Ramos (cell line): ENCODE measurements around the gene CCDC74A.
"Not testable (repeated sequence)": the region's sequence is repeated elsewhere in the genome, so short reads cannot be mapped to it uniquely, and the experiment has no call there.

Source experiments
- in situ Hi-C: fragments of 300-500 bp; cut with MboI; formaldehyde crosslinking; loops from one replicate; pipeline ENCODE4 v1.14.3; 2022; ENCODE audit warnings: low sequenced_read_pairs; ENCODE audit not compliant: unreplicated experiment

CCDC74A gene

DNA sequence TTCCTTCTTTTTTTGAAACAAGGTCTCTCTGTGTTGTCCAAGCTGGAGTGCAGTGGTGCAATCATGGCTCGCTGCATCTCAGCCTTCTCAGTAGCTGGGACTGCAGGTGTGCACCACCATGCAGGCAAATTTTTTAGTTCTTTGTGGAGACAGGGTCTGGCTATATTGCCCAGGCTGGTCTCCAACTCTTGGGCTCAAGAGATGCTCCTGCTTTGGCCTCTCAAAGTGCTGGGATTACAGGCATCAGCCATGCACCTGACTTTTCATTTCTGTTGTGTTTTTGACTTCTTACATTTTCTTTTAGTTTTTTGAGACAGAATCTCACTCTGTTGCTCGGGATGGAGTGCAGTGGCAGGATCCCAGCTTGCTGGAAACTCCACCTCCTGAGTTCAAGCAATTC lies 2.4 kb upstream of the CCDC74A start:
- in situ Hi-C loops = not testable (repeated sequence)

DNA sequence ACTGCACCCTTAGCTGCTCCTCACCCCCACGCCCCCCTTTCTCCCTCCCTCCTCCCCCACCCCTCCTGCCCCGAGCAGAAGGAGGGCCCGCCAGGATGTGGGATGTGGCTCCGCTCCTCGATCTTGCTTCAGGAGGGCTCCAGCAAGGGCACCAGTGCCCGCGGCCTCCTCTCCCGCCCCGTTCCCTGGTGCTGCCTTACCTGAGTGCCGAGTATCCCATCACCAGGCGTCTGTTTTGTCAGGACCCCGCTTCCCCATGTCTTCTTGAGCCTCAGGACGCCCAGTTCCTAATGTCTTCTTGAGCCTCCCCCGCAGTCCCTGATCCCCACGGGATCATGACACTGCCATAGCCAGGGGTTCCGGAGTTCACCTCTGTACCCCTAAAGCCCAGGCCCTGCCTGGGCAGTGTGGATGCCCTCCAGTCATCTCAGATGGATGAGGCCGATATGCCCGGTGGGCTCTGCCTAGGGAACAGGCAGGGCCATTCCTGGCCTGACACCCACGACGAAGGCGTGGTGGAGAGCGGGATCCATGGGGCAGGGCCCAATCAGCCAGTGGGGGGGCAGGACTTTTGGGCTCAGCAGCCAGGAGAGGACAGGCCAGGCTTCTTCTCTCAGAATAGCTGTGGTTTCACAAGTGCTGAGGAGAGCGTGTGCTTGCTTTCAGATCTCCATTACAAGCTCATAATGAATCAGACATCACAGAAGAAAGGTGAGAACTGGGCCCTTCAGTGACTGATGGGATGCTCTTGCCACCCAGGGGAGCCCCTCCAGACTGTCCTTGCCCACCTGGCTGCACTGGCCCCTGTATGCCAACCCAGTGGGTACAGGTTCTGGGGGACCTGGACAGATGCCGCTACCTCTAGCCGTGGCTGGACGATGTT lies 1.5 kb downstream of the CCDC74A start:
- in situ Hi-C loops = not testable (repeated sequence)

DNA sequence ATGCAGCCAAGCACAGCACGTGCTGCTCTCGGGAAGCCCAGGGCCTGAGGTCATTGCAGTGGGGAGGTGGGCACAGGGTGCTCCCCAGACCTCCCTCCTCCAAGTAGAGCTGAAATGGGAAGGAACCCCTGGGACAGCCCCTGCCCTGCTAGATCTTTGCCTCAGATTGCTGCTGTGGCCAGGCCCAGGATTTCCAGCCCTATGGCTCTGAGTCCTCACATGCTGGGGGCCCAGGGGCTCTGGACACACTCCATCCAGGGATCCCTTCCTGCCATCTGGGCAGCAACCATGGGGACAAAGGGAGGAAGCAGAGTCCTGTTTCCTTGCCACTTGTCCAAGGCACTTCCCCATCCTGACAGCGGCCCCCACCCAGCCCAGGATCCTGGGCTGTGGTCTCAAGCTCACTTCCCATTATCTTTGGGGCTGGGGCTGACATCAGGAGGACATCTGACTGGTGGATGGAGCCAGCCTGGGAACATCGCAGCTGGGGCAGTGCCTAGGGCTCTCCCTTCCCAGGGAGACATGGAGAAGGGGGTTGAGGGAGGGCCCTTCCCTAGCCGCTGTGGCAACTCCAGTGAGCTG lies 2.3 kb downstream of the CCDC74A start:
- in situ Hi-C loops = not testable (repeated sequence)

DNA sequence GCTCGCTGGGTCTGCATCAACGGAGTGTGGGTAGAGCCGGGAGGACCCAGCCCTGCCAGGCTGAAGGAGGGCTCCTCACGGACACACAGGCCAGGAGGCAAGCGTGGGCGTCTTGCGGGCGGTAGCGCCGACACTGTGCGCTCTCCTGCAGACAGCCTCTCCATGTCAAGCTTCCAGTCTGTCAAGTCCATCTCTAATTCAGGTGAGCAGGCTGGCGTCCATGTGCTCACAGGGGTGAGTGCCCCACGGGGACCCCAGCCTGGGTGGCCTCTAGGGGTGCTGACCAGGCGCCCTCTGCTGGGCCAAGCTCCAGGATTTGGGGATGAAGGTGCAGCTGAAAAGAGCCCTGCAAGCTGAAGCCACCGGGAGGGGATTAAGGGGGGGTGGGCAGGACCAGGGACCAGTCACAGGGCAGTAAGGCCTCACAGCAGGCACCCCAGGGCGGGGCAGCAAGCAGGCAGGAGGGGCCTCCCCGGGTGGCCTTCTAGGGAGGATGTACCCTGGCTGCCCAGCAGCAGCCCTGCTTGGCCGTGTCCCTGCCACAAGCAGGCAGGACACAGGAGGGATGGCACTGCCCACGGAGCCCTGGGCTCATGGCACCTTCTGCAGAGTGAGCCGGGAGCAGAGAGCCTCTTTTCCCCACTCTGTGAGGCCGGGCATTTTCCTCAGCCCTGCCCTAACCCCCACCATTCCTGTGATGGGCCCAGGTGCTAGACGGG lies 3.1 kb downstream of the CCDC74A start:
- in situ Hi-C loops = not testable (repeated sequence)

DNA sequence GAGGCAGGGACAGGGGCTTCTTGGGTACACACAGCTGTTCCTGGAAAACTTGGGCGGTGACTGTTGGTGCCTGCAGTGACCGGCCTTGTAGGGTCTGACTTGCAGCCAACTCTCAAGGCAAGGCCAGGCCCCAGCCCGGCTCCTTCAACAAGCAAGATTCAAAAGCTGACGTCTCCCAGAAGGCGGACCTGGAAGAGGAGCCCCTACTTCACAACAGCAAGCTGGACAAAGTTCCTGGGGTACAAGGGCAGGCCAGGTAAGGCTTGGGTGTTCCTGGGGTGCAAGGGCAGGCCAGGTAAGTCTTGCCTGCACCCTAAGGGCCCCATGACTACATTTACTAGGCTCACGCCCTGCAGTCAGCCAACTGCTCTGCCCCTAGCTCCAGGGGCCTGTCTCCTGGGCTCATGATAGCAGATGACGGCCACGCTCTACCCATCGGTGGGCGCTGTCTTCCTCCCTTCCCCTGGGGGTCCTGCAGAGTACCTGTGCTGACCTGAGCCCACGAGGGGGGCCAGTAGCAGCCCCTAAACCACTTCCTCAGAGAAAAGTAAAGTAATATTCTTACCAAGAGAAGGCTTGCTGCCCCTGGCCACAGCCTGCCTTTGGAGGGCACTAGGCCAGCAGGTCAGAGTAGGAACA lies 4.0 kb downstream of the CCDC74A start:
- in situ Hi-C loops = not testable (repeated sequence)

DNA sequence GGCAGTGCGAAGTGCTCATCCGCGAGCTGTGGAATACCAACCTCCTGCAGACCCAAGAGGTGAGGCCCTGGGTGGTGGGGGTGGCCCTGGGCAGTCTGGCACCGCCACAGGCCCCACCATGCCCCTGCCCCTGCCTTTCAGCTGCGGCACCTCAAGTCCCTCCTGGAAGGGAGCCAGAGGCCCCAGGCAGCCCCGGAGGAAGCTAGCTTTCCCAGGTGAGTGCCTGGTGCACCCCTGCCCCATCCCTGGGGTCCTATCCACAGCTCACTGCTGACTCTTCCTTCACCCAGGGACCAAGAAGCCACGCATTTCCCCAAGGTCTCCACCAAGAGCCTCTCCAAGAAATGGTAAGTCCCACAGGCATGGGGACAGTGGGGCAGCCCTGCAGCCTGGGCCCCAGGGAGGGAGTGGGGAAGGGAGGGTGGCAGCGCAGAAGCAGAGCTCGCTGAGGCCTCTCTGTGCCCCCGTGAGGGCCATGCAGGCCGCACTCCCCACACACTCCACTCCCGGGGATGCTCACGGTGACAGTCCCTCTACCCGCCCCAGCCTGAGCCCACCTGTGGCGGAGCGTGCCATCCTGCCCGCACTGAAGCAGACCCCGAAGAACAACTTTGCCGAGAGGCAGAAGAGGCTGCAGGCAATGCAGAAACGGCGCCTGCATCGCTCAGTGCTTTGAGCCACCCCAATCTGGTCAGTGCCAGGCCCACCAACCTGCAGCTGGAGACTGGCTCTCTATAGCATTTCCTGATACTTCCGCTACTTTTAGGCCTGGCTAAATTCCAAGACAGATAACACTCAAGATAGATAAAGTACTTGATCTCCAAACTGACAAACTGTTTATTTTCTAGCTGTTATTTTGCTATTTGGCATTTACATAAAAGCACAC lies 5.3 kb downstream of the CCDC74A start:
- in situ Hi-C loops = not testable (repeated sequence)

- in situ Hi-C loops = not testable (repeated sequence)
Observed at GRCh38 chr2:131533609-131534316, 6.1 kb downstream of the CCDC74A start.

DNA sequence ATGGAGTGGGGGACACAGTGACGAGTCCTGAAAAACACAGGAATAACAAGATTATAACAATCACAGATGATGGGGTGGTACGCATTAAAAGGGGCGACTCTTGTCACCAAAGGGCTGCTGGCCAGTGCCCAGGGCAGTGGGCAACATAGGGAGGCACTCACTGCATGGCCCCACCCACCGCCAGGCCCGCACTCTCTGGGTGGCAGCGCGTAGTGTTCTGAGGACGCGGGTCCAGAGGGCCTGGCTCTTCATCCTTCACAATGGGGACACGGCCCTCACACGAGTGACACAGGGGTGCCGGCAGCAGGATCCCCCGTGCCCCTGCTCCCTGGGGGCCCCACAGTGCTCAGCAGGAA lies 6.6 kb downstream of the CCDC74A start:
- in situ Hi-C loops = not testable (repeated sequence)

DNA sequence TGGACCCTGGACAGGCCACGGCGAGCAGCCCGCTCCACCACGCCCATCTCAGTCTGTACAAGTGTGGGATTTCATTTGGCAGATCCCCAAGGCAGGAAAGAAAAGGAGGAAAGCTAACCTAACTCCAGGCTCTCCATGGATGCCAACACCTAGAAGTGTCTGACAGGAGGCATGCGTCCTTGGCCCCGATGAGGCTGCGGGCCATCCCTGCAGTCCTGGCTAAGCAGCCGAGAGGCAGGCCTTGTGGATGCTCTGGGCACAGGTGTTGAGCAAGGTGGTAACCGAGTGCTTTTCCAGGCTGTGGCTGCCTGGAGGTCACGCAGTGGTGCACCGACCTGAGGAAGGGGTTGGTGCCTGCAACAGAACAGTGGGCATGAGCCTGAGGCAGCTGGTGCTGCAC lies 7.3 kb downstream of the CCDC74A start:
- in situ Hi-C loops = not testable (repeated sequence)

DNA sequence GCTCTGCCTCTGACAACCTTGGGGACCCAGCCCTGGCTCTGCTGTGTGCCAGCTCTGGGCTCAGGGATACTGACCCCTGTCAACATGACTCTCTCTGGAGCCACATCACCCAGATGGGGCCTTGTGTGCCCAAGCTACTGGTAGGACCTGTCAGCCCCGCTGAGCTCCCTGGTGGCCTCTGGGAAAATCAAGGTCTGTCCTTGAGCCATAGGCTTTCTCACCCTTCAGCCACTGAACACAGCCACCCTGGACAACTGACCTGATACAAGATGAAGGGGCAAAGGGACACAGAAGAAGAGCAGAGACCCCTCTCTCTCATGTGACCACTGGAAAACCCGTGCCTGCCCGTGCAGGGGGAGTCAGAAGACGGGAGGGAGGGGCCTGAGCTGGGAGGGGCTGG lies 7.8 kb downstream of the CCDC74A start:
- in situ Hi-C loops = no loop called here

DNA sequence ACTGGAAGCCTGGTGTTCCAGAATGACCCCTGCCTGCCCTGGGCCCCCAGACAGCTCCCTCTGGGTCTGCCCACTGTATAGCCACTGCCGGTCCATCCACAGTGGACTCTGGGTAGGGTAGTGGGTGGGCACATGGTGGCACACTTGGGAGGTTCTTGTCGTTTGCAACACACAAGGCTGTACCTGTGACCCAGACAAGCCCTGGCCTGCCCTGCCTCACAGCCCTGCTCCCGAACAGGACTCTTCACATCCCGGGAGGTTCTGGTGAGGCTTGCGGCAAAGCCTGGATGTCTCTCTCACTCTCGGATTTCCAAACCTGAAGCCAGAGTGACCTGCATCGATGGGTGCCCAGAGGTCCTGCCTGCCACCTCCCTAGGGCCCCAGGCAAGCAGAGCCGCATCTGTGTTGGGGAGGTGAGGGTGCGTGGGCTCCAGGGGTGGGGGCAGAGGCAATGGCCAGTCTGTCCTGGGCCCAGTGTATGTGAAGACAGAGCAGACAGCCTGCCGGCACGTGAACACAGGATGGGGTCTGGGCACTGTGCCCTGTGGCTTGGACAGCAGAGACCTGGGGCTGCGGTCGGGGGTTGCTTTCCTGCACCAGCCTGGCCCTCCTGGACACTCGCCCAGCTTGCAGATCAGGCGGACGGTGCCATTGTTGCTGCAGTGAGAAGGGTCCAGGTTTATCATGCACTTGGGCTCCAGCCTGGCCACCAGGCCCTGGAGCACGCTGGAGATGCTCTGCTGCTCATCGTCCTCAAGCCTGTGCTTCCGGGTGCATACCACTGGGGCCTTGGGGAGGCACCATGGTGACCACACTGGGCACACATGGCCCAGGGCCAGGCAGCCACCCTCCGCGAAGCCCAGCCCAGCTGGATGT lies 8.5 kb downstream of the CCDC74A start:
- in situ Hi-C loops = not testable (repeated sequence)

DNA sequence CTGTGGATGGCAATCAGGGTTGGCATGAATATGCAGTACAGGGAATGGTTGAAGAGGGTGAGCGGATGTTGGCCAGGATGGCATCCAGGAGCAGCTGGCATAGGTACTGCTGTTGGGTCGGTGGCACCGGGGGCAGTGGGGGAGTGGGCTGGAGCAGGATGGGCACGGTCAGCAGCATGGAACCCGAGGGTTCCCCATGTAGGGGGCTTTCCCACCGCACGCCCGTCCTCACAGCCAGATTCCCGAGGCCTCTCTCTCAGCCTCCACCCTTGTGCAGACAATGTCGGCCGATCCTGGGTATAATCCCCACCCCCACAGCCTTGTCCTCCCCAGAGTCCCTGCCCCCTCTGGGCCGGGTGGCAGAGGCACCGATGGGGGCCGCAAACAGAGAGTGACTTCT lies 9.2 kb downstream of the CCDC74A start:
- in situ Hi-C loops = not testable (repeated sequence)

DNA sequence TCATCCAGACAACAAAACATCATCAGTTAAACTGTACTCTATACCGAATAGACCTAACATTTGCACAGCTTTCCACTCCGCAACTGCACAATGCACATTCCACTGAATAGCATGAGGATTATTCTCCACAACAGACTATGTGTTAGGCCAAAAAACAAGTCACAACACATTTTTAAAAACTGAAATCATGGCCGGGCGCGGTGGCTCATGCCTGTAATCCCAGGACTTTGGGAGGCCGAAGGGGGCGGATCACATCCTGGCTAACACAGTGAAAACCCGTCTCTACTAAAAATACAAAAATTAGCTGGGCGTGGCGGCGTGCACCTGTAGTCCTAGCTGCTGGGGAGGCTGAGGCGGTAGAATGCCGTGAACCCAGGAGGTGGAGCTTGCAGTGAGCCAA lies 11.2 kb downstream of the CCDC74A start:
- in situ Hi-C loops = not testable (repeated sequence)

DNA sequence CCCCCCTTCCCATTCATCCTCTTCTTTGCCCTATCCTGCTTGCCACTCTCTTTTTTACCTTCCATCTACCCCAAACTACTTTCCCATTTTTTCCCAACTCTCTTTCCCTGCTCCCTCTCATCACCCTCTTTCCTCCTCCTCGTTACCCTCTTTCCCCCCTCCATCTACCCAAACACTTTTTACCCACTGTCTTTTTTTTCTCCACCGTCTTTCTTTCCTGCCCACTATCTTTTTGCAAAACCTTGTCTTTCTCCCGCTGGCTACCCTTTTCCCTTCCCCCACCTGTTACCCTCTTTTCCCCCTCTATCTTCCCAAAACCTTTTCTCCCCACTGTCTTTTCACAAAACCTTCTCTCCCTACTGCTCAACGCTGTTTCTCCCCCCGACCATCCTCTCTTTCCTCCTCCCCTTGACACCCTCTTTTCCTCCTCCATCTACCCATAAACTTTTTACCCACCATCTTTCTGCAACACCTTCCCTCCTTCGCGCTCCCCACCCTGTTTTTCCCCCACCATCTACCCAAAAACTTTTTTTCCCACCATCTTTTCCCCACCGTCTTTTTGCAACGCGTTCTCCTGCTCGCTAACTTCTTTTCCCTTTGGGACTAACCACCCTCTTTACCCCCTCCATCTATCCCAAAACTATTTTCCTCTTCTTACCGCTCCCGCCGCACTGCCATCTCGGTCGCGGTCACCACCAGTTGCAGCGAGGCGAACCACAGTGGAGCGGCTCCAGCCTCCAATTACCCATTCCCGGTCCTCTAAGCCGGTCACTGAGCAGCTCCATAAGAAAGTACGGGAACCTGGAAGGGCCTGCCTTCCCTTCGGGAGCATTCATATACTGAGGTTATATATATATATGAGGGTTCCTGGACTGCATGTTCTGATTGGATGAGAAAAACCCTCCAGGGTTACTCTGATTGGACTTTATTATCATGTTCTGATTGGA lies 15.0 kb downstream of the CCDC74A start:
- in situ Hi-C loops = no loop called here

DNA sequence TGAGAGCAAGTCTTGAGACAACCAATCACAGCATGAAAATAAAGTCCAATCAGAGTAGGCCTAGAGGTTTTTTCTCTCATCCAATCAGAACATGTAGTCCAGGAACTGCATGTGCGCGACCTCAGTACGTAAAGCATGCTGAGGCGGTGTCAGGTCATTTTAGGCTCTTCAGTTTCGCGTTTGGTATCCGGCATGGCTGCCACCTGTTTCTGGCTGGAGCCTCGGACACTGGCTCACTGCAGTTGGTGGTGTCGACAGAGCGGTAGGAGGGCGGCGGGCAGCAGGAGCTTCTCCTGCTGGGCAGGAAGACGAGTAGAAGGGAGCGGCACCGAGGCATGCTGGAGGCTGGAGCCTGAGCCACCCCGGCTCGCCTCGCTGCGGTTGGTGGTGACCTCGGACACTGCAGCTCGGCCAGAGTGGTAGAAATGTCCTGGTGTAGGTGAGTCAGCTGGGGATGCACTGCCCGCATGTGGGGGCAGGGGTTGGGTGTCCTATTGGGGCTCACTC lies 15.8 kb downstream of the CCDC74A start:
- in situ Hi-C loops = no loop called here

- in situ Hi-C loops = not testable (repeated sequence)
Observed at GRCh38 chr2:131544006-131544812, 16.5 kb downstream of the CCDC74A start.
